ENCODE measurements around the gene TFDP2. TPM values are rescaled to one million over a fixed set of nuclear protein-coding genes. Genes with fewer than 3 reads are reported as not detected.

The TFDP2 gene
- total RNA-seq, 2 experiments from 2014 or later = 99.9 to 169 TPM

DNA sequence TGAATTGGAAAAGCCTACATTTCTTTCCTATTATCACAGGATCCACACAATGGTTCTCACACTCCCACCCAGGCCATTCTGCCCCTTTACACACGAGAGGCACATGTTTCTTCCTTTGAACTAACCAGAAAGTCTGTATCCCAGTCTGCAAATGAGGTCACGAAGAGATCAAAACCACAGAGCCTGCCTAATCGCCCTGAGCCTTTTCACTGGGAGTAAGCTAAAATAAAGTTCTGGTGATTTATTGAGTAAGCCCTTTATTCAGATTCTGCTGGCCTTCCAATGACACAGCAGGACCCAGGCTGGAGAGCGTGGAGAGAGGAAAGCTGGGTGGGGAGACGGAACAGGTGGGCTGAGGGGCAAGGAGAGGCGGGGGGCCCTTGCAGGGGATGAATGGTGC, 194.2 kb downstream of the TFDP2 start:
- Histone ChIP-seq H3K4me1 (ENCODE audit: insufficient read depth, low read length, poor library complexity, severe bottlenecking) (peaks cover 13% of the 10 kb centered on the region), H3K9me2 (ENCODE audit: insufficient read depth, low read length) (no peaks in the 10 kb centered on the region), H3K79me2 (ENCODE audit: insufficient read depth, low read depth, low read length) (no peaks in the 10 kb centered on the region), H3K4me3 (ENCODE audit: low read depth, low read length, poor library complexity, severe bottlenecking) (no peak overlapping the region), H3K36me3 (ENCODE audit: insufficient read depth, low read length) (peaks cover 88% of the 10 kb centered on the region), H2AFZ (ENCODE audit: low read length) (no peak overlapping the region), H3K4me2 (ENCODE audit: low read length) (no peak overlapping the region), H3K9me3 (ENCODE audit: low read length) (no peaks in the 10 kb centered on the region), H4K20me1 (ENCODE audit: insufficient read depth, low read length) (no peaks in the 10 kb centered on the region), H3K27ac (ENCODE audit: low read depth, low read length, poor library complexity, severe bottlenecking) (no peak overlapping the region)
- no peak for DNase-seq (ENCODE audit: low spot score)
- ChIA-PET CTCF (ENCODE audit: unreplicated experiment) (no interaction called here), POLR2A (interaction anchor here (0.5 to 1.5 kb wide), 4 partner anchors 11 to 174 kb away, joined by 3 to 6 read pairs (median 4); no protein-coding TSS in a partner anchor)
- intact Hi-C loops (cut with micrococcal nuclease; ENCODE audit: unreplicated experiment) = no loop called here
- BruUV-seq (replicated peaks) = no TSS peak
- TF ChIP-seq EZH2phosphoT487 (IDR thresholded peaks at IDR 0.05; ENCODE audit: borderline replicate concordance, low read depth, low read length) = no peak
- TF ChIP-seq, protein P1, sequence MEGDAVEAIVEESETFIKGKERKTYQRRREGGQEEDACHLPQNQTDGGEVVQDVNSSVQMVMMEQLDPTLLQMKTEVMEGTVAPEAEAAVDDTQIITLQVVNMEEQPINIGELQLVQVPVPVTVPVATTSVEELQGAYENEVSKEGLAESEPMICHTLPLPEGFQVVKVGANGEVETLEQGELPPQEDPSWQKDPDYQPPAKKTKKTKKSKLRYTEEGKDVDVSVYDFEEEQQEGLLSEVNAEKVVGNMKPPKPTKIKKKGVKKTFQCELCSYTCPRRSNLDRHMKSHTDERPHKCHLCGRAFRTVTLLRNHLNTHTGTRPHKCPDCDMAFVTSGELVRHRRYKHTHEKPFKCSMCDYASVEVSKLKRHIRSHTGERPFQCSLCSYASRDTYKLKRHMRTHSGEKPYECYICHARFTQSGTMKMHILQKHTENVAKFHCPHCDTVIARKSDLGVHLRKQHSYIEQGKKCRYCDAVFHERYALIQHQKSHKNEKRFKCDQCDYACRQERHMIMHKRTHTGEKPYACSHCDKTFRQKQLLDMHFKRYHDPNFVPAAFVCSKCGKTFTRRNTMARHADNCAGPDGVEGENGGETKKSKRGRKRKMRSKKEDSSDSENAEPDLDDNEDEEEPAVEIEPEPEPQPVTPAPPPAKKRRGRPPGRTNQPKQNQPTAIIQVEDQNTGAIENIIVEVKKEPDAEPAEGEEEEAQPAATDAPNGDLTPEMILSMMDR (conservative IDR thresholded peaks at IDR 0.05; ENCODE audit: low read length) = no peak

DNA sequence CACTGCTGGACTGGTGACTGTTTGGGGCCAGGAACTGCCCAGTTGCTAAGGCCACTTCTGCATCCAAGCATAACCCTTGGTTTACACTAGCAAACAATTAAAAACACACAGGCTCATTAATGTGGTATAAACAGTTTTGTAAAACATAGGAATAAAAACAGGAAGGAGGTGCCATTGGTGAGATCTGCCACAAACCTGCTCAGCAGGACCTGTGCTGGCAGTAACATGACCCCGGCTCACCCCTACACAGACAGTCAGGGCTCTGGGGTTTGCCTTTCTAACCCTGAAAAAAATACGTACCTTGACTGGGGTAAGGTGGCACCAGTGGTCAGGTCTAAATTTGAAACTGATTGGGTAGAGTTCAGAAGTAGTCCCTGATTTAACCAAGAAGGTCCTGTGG, 196.7 kb downstream of the TFDP2 start:
- Histone ChIP-seq H3K27ac (ENCODE audit: low read depth, low read length, poor library complexity, severe bottlenecking) (no peak overlapping the region), H4K20me1 (ENCODE audit: insufficient read depth, low read length) (no peaks in the 10 kb centered on the region), H3K4me1 (ENCODE audit: insufficient read depth, low read length, poor library complexity, severe bottlenecking) (peaks cover 13% of the 10 kb centered on the region), H3K36me3 (ENCODE audit: insufficient read depth, low read length) (peaks cover 74% of the 10 kb centered on the region), H2AFZ (ENCODE audit: low read length) (no peak overlapping the region), H3K9me2 (ENCODE audit: insufficient read depth, low read length) (no peaks in the 10 kb centered on the region), H3K4me2 (ENCODE audit: low read length) (no peak overlapping the region), H3K4me3 (ENCODE audit: low read depth, low read length, poor library complexity, severe bottlenecking) (no peak overlapping the region), H3K9me3 (ENCODE audit: low read length) (no peaks in the 10 kb centered on the region), H3K79me2 (ENCODE audit: insufficient read depth, low read depth, low read length) (no peaks in the 10 kb centered on the region)
- POLR2A ChIA-PET = no interaction called here
- intact Hi-C loops (cut with micrococcal nuclease; ENCODE audit: unreplicated experiment) = no loop called here
- no TSS peak for BruUV-seq (replicated peaks)
- DNase-seq (ENCODE audit: low spot score) = no peak
- CTCF ChIA-PET (ENCODE audit: unreplicated experiment) = no interaction called here
- TF ChIP-seq, protein P1 (conservative IDR thresholded peaks at IDR 0.05; ENCODE audit: low read length) = no peak
- no peak for TF ChIP-seq EZH2phosphoT487 (IDR thresholded peaks at IDR 0.05; ENCODE audit: borderline replicate concordance, low read depth, low read length)

DNA sequence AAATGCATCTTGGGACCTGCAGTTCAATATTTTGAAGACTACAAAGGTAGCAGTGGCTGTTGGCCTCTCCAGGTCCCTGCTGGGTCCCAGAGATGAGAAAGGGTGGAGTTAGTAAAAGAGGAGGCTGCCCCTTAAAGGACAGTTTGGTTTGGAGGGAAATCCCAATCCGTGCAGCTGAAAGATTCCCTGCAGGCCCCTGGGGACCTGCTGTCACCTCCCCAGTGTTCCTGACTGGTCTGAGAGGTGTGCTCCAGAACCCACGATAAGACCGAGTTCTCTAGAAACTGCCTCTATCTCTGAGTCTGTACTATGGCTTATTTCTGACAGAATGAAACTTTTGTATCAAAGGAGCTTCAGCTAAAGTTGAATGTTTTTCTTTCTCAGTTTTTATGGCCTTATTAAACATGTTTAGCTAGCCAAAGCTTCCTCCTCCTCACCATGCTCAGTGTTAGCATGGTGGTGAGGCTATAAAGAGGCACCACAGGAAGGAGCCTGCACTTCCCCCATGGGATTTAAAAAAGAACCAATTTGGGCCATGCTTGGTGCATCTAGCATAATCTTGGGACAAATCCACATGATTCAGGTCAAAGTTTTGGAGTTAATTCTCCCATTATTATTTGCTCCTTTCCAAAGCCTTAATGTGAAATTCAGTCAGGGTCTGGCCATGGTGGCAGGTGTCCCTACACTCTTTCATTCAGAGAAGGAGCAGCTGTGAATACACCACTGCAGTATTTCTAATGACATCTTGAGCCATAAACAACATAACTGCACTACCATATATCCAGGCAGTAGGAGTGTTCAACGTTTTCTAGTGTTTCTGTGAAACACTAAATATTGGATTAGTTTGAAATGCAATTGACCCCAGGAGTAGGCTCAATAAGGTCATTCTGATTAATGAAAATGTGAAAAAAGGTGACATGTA, 198.5 kb downstream of the TFDP2 start:
- peaks cover 63% of the 10 kb centered on the region for H3K36me3 ChIP-seq (ENCODE audit: insufficient read depth, low read length)
- no peaks in the 10 kb centered on the region for H3K79me2 ChIP-seq (ENCODE audit: insufficient read depth, low read depth, low read length)
- no peak overlapping the region for H3K27ac ChIP-seq (ENCODE audit: low read depth, low read length, poor library complexity, severe bottlenecking)
- no peak for TF ChIP-seq EZH2phosphoT487 (IDR thresholded peaks at IDR 0.05; ENCODE audit: borderline replicate concordance, low read depth, low read length)
- TF ChIP-seq, protein P1 (conservative IDR thresholded peaks at IDR 0.05; ENCODE audit: low read length) = no peak
- no peak for DNase-seq (ENCODE audit: low spot score)
- no peaks in the 10 kb centered on the region for H4K20me1 ChIP-seq (ENCODE audit: insufficient read depth, low read length)
- no TSS peak for BruUV-seq (replicated peaks)
- H3K4me3 ChIP-seq (ENCODE audit: low read depth, low read length, poor library complexity, severe bottlenecking) = no peak overlapping the region
- no peak overlapping the region for H2AFZ ChIP-seq (ENCODE audit: low read length)
- H3K4me2 ChIP-seq (ENCODE audit: low read length) = no peak overlapping the region
- intact Hi-C loops (cut with micrococcal nuclease; ENCODE audit: unreplicated experiment) = no loop called here
- peaks cover 13% of the 10 kb centered on the region for H3K4me1 ChIP-seq (ENCODE audit: insufficient read depth, low read length, poor library complexity, severe bottlenecking)
- H3K9me3 ChIP-seq (ENCODE audit: low read length) = no peaks in the 10 kb centered on the region
- no peaks in the 10 kb centered on the region for H3K9me2 ChIP-seq (ENCODE audit: insufficient read depth, low read length)
- CTCF ChIA-PET (ENCODE audit: unreplicated experiment) = no interaction called here
- POLR2A ChIA-PET = interaction anchor here (0.6 kb wide), 1 partner anchor 197 kb away, joined by 3 read pairs; no protein-coding TSS in a partner anchor
